ENCODE results near the gene R3HDM2.

Gene R3HDM2

GRCh38 chr12:57213763-57214397 lies 217.0 kb downstream of the R3HDM2 start:
- no peak for DNase-seq

GRCh38 chr12:57213058-57213715 lies 217.7 kb downstream of the R3HDM2 start:
- peak; percentile 67 to 79 (median 76) for DNase-seq

DNA sequence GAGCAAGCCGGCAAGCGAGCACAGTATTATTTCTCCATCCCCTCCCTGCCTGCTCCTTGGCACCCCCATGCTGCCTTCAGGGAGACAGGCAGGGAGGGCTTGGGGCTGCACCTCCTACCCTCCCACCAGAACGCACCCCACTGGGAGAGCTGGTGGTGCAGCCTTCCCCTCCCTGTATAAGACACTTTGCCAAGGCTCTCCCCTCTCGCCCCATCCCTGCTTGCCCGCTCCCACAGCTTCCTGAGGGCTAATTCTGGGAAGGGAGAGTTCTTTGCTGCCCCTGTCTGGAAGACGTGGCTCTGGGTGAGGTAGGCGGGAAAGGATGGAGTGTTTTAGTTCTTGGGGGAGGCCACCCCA lies 218.2 kb downstream of the R3HDM2 start:
- DNase-seq: no peak

- DNase-seq: no peak
Measured at GRCh38 chr12:57211791-57212700, 218.8 kb downstream of the R3HDM2 start.

DNA sequence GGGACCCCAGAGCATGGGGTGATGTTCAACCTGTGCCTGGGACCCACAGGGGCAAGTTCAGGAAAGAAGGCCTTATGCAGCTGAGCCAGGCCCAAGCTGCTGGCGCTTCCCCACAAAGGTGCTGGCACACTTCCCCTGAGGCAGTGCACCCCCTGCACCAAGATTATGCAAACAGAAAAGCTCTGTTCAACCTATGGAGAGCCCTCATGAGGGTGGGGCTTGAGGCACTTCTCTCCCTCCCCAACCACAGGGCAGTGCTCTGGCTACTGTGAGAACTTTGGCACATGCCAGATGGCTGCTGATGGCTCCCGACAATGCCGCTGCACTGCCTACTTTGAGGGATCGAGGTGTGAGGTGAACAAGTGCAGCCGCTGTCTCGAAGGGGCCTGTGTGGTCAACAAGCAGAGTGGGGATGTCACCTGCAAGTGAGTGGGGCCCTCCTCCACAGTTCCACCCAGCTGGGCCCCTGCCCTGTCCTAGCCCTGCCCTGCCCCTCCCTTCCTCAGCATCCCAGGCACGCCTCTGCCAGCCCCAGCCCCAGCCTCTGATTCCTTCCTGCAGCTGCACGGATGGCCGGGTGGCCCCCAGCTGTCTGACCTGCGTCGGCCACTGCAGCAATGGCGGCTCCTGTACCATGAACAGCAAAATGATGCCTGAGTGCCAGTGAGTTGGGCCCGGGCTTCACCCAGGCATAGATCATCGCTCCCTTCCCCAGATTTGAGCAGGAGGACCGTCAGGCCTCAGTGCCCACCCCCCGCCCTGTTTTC lies 219.7 kb downstream of the R3HDM2 start:
- no peak for DNase-seq

- no peak for DNase-seq
Measured at GRCh38 chr12:57210461-57210860, 220.4 kb downstream of the R3HDM2 start.

GRCh38 chr12:57209916-57210315 lies 220.9 kb downstream of the R3HDM2 start:
- DNase-seq: no peak

- DNase-seq: no peak
Measured at GRCh38 chr12:57208631-57209282, 222.1 kb downstream of the R3HDM2 start.

- DNase-seq: no peak
Measured at GRCh38 chr12:57207731-57208630, 222.9 kb downstream of the R3HDM2 start.

- no peak for DNase-seq
Measured at GRCh38 chr12:57205931-57206330, 224.9 kb downstream of the R3HDM2 start.

DNA sequence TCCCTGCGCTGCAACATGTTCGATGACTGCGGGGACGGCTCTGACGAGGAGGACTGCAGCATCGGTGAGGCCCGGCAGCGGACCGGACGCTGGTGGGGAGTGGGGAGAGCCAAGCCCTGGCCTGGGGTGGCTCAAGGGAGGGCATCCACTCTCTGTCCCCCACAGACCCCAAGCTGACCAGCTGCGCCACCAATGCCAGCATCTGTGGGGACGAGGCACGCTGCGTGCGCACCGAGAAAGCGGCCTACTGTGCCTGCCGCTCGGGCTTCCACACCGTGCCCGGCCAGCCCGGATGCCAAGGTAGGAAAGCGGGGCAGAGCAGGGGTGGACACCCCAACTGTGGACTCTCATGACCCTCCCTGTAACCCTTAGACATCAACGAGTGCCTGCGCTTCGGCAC lies 225.7 kb downstream of the R3HDM2 start:
- DNase-seq: no peak

DNA sequence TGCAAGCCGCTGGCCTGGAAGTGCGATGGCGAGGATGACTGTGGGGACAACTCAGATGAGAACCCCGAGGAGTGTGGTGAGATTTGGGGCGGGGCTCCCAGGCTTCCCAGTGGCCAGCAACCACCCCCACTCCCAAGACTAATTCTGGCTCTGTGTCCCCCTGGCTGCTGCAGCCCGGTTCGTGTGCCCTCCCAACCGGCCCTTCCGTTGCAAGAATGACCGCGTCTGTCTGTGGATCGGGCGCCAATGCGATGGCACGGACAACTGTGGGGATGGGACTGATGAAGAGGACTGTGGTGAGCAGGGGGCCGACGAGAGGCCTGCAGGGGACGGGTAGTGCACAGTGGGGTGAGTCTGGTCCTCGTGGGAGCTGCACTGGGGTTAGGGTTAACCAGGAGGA lies 226.4 kb downstream of the R3HDM2 start:
- no peak for DNase-seq

DNA sequence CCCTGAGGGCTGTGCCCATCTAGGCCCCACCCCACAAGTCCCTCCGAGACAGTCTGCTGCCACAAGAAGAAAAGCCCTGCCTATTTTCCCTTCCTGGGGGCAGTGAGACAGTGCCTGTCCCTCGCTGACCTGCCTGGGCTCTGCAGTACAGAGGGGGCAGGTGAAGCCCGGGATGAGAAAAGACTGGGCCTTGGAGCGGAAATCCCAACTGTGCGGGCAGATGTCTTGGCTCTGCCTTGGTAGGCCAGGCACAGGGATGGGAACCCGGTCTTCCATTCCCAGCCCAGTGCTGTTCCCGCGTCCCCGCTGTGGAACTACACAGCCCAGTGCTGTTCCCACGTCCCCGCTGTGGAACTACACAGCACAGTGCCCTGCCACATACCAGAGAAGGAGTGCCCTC lies 227.1 kb downstream of the R3HDM2 start:
- DNase-seq: no peak
